Measurements from ENCODE around the gene KLKB1.

The KLKB1 gene

DNA sequence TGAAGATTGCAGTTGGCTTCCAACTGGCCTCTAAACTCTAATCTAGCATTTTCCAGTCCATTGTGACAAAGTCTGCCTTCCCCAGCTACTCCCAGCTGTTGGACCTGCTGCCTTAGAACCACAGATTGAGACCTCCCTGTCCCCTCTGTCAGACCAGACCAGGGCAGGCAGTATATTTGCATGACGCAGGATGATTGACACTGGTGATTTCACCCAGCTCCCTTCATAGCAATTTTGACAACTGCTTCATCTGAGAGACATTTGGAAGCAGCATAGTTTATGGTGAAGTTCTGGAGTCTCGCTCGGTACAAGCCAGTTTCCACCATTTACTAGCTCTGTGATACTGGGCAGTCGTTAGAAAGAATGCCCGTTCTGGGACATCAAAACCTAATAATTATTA is 33.5 kb upstream of the KLKB1 start:
- H3K4me3 ChIP-seq (ENCODE audit: control insufficient read depth in 1 of 7, extremely low read depth in 1 of 7, insufficient read depth in 4 of 7, low read depth in 2 of 7, low read length in 6 of 7), result no peak overlapping the region
- POLR2A ChIA-PET, result no interaction called here
- DNase-seq, result no peak
- WGBS (ENCODE audit: insufficient coverage), result 100% methylated on average over 1 of the region's 5 CpGs
- H3K4me1 ChIP-seq (ENCODE audit: control extremely low read depth in 1 of 4, control insufficient read depth in 4 of 4, insufficient read depth in 4 of 4, low read length in 3 of 4), result peaks cover 8 to 28% (median 21%) of the 10 kb centered on the region in 4 experiments
- H3K9me3 ChIP-seq (ENCODE audit: control extremely low read depth in 1 of 5, control insufficient read depth in 4 of 5, insufficient read depth in 2 of 5, low read depth in 1 of 5, low read length in 4 of 5), result no peaks in the 10 kb centered on the region
- CTCF ChIA-PET, result interaction anchor here (1.0 kb wide), 1 partner anchor 10 kb away, joined by 3 read pairs; no protein-coding TSS in a partner anchor
- no peak overlapping the region for H3K27ac ChIP-seq (ENCODE audit: insufficient read depth in 1 of 2, low read depth in 1 of 2, low read length in 2 of 2, poor library complexity in 1 of 2, severe bottlenecking in 2 of 2)
- H3K36me3 ChIP-seq (ENCODE audit: control insufficient read depth in 4 of 4, insufficient read depth in 4 of 4, low read length in 3 of 4), result peaks cover 2 to 14% (median 6%) of the 10 kb centered on the region in 4 experiments
- no peaks in the 10 kb centered on the region for H3K27me3 ChIP-seq (replicated peaks in 2 of 5; ENCODE audit: control insufficient read depth in 4 of 5, insufficient read depth in 5 of 5, low read length in 4 of 5)

DNA sequence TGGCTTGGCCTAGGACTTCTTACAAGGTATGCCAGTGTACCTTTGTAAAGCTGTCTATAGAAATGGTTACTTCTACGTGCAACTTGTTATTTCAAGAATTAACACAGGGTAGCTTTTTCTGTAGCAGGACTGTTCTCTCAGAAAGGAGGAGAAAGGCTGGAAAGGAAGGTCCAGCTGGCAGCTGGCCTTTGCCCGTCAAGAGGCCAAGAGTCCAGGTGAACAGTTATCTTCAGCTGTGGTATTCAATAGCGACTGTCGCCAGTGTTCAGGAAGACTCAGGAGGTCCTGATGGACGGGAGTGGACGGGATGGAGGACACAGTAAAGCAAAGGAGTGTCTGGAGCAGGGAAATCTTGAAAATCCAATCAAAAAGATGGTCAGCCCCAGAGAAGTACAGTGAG is 31.2 kb upstream of the KLKB1 start:
- Histone ChIP-seq H3K27ac (ENCODE audit: insufficient read depth in 1 of 2, low read depth in 1 of 2, low read length in 2 of 2, poor library complexity in 1 of 2, severe bottlenecking in 2 of 2) (no peak overlapping the region), H3K4me1 (ENCODE audit: control extremely low read depth in 1 of 4, control insufficient read depth in 4 of 4, insufficient read depth in 4 of 4, low read length in 3 of 4) (peaks cover 0 to 11% (median 8%) of the 10 kb centered on the region in 4 experiments), H3K9me3 (ENCODE audit: control extremely low read depth in 1 of 5, control insufficient read depth in 4 of 5, insufficient read depth in 2 of 5, low read depth in 1 of 5, low read length in 4 of 5) (no peaks in the 10 kb centered on the region), H3K36me3 (ENCODE audit: control insufficient read depth in 4 of 4, insufficient read depth in 4 of 4, low read length in 3 of 4) (peaks cover 2 to 14% (median 7%) of the 10 kb centered on the region in 4 experiments), H3K4me3 (ENCODE audit: control insufficient read depth in 1 of 7, extremely low read depth in 1 of 7, insufficient read depth in 4 of 7, low read depth in 2 of 7, low read length in 6 of 7) (no peak overlapping the region), H3K27me3 (replicated peaks in 2 of 5; ENCODE audit: control insufficient read depth in 4 of 5, insufficient read depth in 5 of 5, low read length in 4 of 5) (no peaks in the 10 kb centered on the region)
- ChIA-PET CTCF (interaction anchor here (1.3 kb wide), 1 partner anchor 9 kb away, joined by 4 read pairs; no protein-coding TSS in a partner anchor), POLR2A (no interaction called here)
- WGBS (ENCODE audit: insufficient coverage), result 94% methylated on average over 6 of the region's 6 CpGs
- no peak for DNase-seq

DNA sequence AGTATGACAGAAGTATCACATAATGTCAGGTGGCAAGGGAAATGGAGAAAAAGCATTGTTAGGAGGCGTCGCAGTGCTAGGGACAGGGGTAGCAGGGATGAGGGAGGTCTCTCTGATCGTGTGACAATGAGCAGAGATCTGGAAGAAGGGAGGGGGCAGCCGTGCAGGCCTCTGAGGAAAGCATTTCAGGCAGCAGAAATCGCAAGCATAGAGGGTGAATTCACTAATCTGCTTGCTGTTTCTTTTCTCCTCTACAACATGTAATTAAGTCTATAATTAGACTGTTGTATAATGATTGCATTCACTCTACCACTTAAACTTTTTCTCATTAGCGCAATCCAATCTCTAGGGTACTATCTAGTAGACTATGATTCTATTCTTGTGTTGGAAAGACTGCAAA is 26.8 kb upstream of the KLKB1 start:
- no peak overlapping the region for H3K4me3 ChIP-seq (ENCODE audit: control insufficient read depth in 1 of 7, extremely low read depth in 1 of 7, insufficient read depth in 4 of 7, low read depth in 2 of 7, low read length in 6 of 7)
- CTCF ChIA-PET, result no interaction called here
- no peak for DNase-seq
- no peak overlapping the region for H3K27ac ChIP-seq (ENCODE audit: insufficient read depth in 1 of 2, low read depth in 1 of 2, low read length in 2 of 2, poor library complexity in 1 of 2, severe bottlenecking in 2 of 2)
- peaks cover under 1 to 10% (median 6%) of the 10 kb centered on the region in 4 experiments for H3K36me3 ChIP-seq (ENCODE audit: control insufficient read depth in 4 of 4, insufficient read depth in 4 of 4, low read length in 3 of 4)
- 100% methylated on average over 3 of the region's 6 CpGs for WGBS (ENCODE audit: insufficient coverage)
- no peaks in the 10 kb centered on the region for H3K27me3 ChIP-seq (replicated peaks in 2 of 5; ENCODE audit: control insufficient read depth in 4 of 5, insufficient read depth in 5 of 5, low read length in 4 of 5)
- POLR2A ChIA-PET, result no interaction called here
- H3K4me1 ChIP-seq (ENCODE audit: control extremely low read depth in 1 of 4, control insufficient read depth in 4 of 4, insufficient read depth in 4 of 4, low read length in 3 of 4), result peaks cover 0 to 3% (median 0%) of the 10 kb centered on the region in 4 experiments
- no peaks in the 10 kb centered on the region for H3K9me3 ChIP-seq (ENCODE audit: control extremely low read depth in 1 of 5, control insufficient read depth in 4 of 5, insufficient read depth in 2 of 5, low read depth in 1 of 5, low read length in 4 of 5)

DNA sequence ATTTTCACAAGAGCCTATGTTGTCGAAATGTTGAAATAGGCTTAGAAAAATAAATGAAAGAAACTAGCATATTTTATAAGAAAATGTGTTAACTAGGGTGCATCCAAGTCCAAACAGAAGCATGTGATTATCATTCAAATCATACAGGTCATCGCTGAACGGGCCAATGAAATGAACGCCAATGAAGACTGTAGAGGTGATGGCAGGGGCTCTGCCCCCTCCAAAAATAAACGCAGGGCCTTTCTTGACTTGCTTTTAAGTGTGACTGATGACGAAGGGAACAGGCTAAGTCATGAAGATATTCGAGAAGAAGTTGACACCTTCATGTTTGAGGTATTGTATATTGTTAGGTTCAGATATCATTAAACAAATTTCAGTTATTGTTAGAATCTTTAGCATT is 26.3 kb upstream of the KLKB1 start:
- H3K4me1 ChIP-seq (ENCODE audit: control extremely low read depth in 1 of 4, control insufficient read depth in 4 of 4, insufficient read depth in 4 of 4, low read length in 3 of 4), result peaks cover 0 to 3% (median 0%) of the 10 kb centered on the region in 4 experiments
- 100% methylated on average over 2 of the region's 7 CpGs for WGBS (ENCODE audit: insufficient coverage)
- no peaks in the 10 kb centered on the region for H3K9me3 ChIP-seq (ENCODE audit: control extremely low read depth in 1 of 5, control insufficient read depth in 4 of 5, insufficient read depth in 2 of 5, low read depth in 1 of 5, low read length in 4 of 5)
- no peak overlapping the region for H3K4me3 ChIP-seq (ENCODE audit: control insufficient read depth in 1 of 7, extremely low read depth in 1 of 7, insufficient read depth in 4 of 7, low read depth in 2 of 7, low read length in 6 of 7)
- H3K27ac ChIP-seq (ENCODE audit: insufficient read depth in 1 of 2, low read depth in 1 of 2, low read length in 2 of 2, poor library complexity in 1 of 2, severe bottlenecking in 2 of 2), result no peak overlapping the region
- no peaks in the 10 kb centered on the region for H3K27me3 ChIP-seq (replicated peaks in 2 of 5; ENCODE audit: control insufficient read depth in 4 of 5, insufficient read depth in 5 of 5, low read length in 4 of 5)
- H3K36me3 ChIP-seq (ENCODE audit: control insufficient read depth in 4 of 4, insufficient read depth in 4 of 4, low read length in 3 of 4), result peaks cover 0 to 7% (median 4%) of the 10 kb centered on the region in 4 experiments
- POLR2A ChIA-PET, result no interaction called here
- no peak for DNase-seq
- CTCF ChIA-PET, result interaction anchor here (1.0 to 1.6 kb wide), 3 partner anchors 9 to 133 kb away, joined by 4 to 5 read pairs (median 5); no protein-coding TSS in a partner anchor

DNA sequence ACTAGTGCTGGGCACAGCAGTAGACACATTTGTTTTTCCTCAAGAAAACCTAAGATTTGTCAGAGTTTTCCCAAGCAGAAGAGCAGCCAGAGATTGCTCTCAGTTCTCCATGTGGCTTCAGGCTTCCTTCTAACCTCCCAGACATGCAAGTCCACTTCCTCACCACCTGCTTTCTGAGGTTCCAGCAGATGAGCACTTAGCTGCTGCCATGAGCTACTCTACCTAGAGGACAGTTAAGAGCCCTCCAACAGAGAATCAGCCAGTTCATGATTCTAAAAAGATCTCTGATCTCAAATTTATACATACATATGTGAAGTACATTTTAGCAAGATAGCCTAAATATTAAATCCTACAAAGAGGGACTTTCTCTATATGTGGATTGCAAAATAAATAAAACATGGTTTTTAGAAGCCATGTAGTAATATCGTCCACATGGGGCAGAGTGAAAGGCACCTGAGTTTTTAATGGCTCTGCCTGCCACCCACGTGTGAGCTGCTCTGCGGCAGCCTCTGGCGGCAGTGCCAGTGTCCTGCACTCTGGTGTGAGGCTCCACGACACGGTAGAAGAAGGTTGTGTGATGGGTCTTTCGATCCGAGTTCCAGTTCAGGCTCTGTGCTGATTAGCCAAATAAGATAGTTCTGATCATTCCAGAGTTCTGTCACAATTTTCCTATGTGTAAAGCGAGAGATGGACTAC is 25.6 kb upstream of the KLKB1 start:
- POLR2A ChIA-PET, result no interaction called here
- Histone ChIP-seq H3K27ac (ENCODE audit: insufficient read depth in 1 of 2, low read depth in 1 of 2, low read length in 2 of 2, poor library complexity in 1 of 2, severe bottlenecking in 2 of 2) (no peak overlapping the region), H3K27me3 (replicated peaks in 2 of 5; ENCODE audit: control insufficient read depth in 4 of 5, insufficient read depth in 5 of 5, low read length in 4 of 5) (no peaks in the 10 kb centered on the region), H3K4me1 (ENCODE audit: control extremely low read depth in 1 of 4, control insufficient read depth in 4 of 4, insufficient read depth in 4 of 4, low read length in 3 of 4) (peaks cover 0 to 3% (median 0%) of the 10 kb centered on the region in 4 experiments), H3K36me3 (ENCODE audit: control insufficient read depth in 4 of 4, insufficient read depth in 4 of 4, low read length in 3 of 4) (peaks cover 0 to 7% (median 4%) of the 10 kb centered on the region in 4 experiments), H3K4me3 (ENCODE audit: control insufficient read depth in 1 of 7, extremely low read depth in 1 of 7, insufficient read depth in 4 of 7, low read depth in 2 of 7, low read length in 6 of 7) (peak overlapping the region in 2 of 7 experiments; percentile 17 to 42), H3K9me3 (ENCODE audit: control extremely low read depth in 1 of 5, control insufficient read depth in 4 of 5, insufficient read depth in 2 of 5, low read depth in 1 of 5, low read length in 4 of 5) (no peaks in the 10 kb centered on the region)
- 35% methylated on average over 5 of the region's 9 CpGs for WGBS (ENCODE audit: insufficient coverage)
- peak; percentile 64 to 72 (median 69) for DNase-seq
- CTCF ChIA-PET, result interaction anchor here (1.0 to 1.6 kb wide), 3 partner anchors 9 to 134 kb away, joined by 4 to 5 read pairs (median 5); no protein-coding TSS in a partner anchor

DNA sequence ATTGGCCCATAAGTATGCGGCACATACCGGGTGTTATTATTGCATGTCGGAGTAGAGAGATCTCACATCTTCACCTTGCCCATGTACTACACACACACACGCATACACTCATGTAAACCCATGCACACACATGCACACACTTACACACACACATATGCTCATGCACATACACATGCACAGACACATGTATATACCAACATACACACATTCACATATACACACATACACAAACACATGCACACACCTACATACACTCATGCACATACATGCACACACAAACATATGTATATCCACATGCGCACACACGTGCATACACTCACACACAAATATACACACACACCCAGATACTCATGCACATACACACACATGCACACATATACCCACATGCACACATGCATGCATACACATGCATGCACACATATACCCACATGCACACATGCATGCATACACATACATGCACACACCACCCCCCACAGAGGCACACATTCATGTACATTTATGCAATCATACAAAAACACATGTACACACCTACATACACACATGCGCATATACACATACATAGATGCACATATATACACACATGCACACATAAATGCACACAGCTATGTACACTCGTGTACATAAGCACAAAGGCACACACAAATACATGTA is 24.7 kb upstream of the KLKB1 start:
- H3K27ac ChIP-seq (ENCODE audit: insufficient read depth in 1 of 2, low read depth in 1 of 2, low read length in 2 of 2, poor library complexity in 1 of 2, severe bottlenecking in 2 of 2), result no peak overlapping the region
- no peak overlapping the region for H3K4me3 ChIP-seq (ENCODE audit: control insufficient read depth in 1 of 7, extremely low read depth in 1 of 7, insufficient read depth in 4 of 7, low read depth in 2 of 7, low read length in 6 of 7)
- no peaks in the 10 kb centered on the region for H3K27me3 ChIP-seq (replicated peaks in 2 of 5; ENCODE audit: control insufficient read depth in 4 of 5, insufficient read depth in 5 of 5, low read length in 4 of 5)
- peaks cover 0 to 3% (median 0%) of the 10 kb centered on the region in 4 experiments for H3K4me1 ChIP-seq (ENCODE audit: control extremely low read depth in 1 of 4, control insufficient read depth in 4 of 4, insufficient read depth in 4 of 4, low read length in 3 of 4)
- H3K36me3 ChIP-seq (ENCODE audit: control insufficient read depth in 4 of 4, insufficient read depth in 4 of 4, low read length in 3 of 4), result peaks cover 0 to 3% (median 0%) of the 10 kb centered on the region in 4 experiments
- WGBS (ENCODE audit: insufficient coverage), result 86% methylated on average over 8 of the region's 8 CpGs
- DNase-seq, result peak in 1 of 3 donors; percentile 16
- no peaks in the 10 kb centered on the region for H3K9me3 ChIP-seq (ENCODE audit: control extremely low read depth in 1 of 5, control insufficient read depth in 4 of 5, insufficient read depth in 2 of 5, low read depth in 1 of 5, low read length in 4 of 5)
- POLR2A ChIA-PET, result no interaction called here
- CTCF ChIA-PET, result interaction anchor here (1.2 to 1.6 kb wide), 3 partner anchors 9 to 135 kb away, joined by 3 to 5 read pairs (median 5); no protein-coding TSS in a partner anchor
